Mucosa of stomach (tissue), 1 donor: ENCODE results near the gene TMF1.

Source experiments
- H3K27me3 ChIP-seq: one replicate; pipeline ENCODE4 v1.7.0; 2013; ENCODE audit warnings: mild to moderate bottlenecking, low read length; ENCODE audit not compliant: control insufficient read depth, insufficient read depth
- H3K36me3 ChIP-seq: one replicate; pipeline ENCODE4 v1.7.0; 2013; ENCODE audit warnings: low read length; ENCODE audit not compliant: control insufficient read depth, insufficient read depth
- H3K4me1 ChIP-seq: one replicate; pipeline ENCODE4 v1.7.0; 2013; ENCODE audit warnings: mild to moderate bottlenecking, low read length; ENCODE audit not compliant: control insufficient read depth, insufficient read depth
- H3K4me3 ChIP-seq: one replicate; pipeline ENCODE4 v1.7.0; 2013; ENCODE audit warnings: low read length
- H3K9ac ChIP-seq: one replicate; pipeline ENCODE4 v1.7.0; 2013; ENCODE audit warnings: mild to moderate bottlenecking, low read length, moderate library complexity
- H3K9me3 ChIP-seq: one replicate; pipeline ENCODE4 v1.7.0; 2013; ENCODE audit warnings: mild to moderate bottlenecking, low read length, moderate library complexity; ENCODE audit not compliant: control insufficient read depth
- donor health status: Pancreatic carcinoma.

Gene TMF1

DNA sequence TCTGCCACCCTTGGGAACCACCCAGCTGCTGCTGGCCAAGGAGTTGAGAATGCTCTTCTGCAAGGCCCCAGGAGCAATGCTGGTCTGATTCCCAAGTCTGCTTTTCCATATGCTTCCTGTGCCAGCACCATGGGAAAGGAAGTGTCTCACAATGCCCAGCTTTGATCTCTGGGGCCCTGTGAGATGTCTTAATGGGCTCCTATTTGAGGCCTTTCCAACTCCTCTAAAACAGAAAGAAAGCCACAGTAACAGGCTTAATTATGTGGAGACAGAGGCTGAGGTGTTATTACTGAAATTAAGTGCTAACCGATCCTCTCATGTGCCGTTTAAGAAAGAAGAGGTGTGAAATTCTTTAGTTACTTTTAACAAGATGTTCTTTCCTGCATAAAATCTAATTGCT, 43.2 kb downstream of the TMF1 start:
- no peak overlapping the region for H3K4me3 ChIP-seq
- H3K36me3 ChIP-seq = peaks cover 6% of the 10 kb centered on the region
- no peaks in the 10 kb centered on the region for H3K9me3 ChIP-seq
- no peaks in the 10 kb centered on the region for H3K27me3 ChIP-seq
- peaks cover 2% of the 10 kb centered on the region for H3K4me1 ChIP-seq
- no peak overlapping the region for H3K9ac ChIP-seq

DNA sequence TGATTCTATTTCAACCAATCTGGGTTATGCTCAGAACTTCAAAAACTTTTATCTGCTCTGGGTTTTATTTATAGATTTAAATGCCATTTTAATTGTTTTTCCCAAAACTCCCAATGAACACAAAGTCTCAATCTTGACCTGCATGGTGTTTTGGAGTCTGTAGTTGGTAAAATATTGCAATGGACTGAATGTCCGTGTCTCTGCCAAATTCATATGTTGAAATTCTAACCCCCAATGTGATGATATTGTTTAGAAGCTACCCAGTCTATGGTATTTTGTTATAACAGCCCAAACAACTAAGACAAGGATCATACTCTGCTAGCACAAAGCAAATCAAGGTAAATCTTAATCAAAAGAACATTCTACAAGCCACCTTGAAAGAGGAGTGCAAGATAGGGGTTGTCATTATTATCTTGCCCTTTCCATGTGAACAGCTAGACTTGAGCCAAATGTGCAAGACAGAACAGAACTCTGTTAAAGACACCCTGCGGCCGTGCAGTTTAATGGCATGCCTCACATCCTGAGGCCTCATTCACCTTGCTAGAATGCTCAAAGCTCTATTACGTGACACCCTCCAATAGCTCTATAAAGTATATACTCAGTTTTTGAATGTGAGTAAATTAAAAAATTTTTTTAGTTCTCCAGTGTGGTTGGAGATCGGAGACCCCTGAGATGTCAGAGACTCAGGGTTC, 46.2 kb downstream of the TMF1 start:
- peaks cover 6% of the 10 kb centered on the region for H3K36me3 ChIP-seq
- H3K9ac ChIP-seq = no peak overlapping the region
- H3K27me3 ChIP-seq = no peaks in the 10 kb centered on the region
- no peaks in the 10 kb centered on the region for H3K4me1 ChIP-seq
- no peaks in the 10 kb centered on the region for H3K9me3 ChIP-seq
- H3K4me3 ChIP-seq = no peak overlapping the region

DNA sequence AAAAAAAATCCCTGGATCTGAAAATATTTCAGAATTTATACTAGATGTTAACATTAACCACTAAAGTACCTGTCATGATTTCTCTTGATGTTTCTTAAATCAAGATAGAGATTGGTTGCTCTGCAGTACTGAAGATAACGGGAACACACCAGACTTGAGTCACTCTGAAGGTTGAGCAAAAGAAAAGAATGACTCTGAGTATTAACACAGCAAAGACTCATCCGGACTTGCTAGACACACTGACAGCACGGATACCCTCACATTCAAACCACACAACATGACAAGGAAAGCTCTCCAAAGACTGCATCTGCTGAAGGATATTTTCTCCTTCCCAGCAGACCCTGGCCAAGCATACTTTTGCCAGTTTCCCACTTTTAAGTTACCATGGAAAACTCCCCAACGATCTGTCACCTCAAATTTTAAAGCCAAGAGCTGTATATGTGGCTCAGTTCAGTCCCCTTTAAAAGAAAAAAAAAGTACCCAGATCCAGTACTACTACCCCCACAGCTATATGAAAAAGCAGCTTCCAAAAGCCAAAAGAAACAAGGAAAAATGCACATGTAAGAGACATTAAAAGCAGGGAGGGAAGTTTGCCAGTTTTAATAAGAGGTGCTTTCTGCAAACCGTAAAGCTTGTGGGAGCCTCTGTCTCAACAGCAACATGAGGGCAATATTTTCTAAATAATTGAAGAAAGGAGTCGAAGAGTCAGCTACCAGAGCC, 46.9 kb downstream of the TMF1 start:
- H3K4me3 ChIP-seq = no peak overlapping the region
- H3K9ac ChIP-seq = no peak overlapping the region
- H3K27me3 ChIP-seq = no peaks in the 10 kb centered on the region
- peaks cover 6% of the 10 kb centered on the region for H3K36me3 ChIP-seq
- no peaks in the 10 kb centered on the region for H3K4me1 ChIP-seq
- H3K9me3 ChIP-seq = no peaks in the 10 kb centered on the region

DNA sequence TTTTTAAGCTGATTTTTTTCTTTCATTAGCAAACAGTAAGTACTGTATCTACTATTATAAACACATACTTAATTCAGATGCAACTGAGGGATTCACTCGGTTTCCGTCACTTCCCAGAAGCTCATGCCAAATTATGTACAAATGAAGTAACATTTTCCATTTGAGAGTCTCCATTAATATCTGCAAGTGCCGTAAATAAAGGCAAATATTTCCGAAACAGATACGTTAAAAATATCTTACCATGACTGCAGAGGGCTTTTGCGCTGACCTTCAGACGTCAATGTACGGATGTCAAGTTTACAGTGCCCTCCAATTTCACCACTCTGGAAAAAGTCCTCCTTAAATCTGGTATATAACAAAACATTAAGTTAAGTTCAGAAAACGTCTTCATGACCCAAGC, 48.0 kb downstream of the TMF1 start:
- no peak overlapping the region for H3K9ac ChIP-seq
- peaks cover 5% of the 10 kb centered on the region for H3K36me3 ChIP-seq
- H3K9me3 ChIP-seq = no peaks in the 10 kb centered on the region
- H3K4me1 ChIP-seq = no peaks in the 10 kb centered on the region
- H3K4me3 ChIP-seq = no peak overlapping the region
- no peaks in the 10 kb centered on the region for H3K27me3 ChIP-seq

DNA sequence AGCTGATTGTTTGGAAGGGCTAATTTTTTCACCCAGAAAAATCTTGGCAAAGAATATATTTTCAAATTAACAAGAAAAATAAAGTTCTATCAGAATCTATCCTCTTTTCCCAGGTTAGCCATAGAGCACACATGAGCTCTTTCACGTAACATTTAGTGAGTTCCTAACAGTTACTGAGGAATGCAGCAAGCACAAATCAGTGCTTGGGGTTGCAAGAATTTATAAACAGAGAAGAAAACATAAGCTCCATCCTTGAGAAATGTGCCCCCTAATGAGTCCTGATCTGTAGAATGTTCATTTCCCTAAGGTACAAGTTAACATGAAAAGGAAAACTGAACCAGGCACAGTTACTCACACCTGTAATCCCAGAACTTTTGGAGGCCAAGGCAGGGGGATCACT, 52.5 kb downstream of the TMF1 start:
- Histone ChIP-seq H3K9ac (no peak overlapping the region), H3K36me3 (no peaks in the 10 kb centered on the region), H3K4me1 (no peaks in the 10 kb centered on the region), H3K27me3 (no peaks in the 10 kb centered on the region), H3K4me3 (no peak overlapping the region), H3K9me3 (no peaks in the 10 kb centered on the region)

DNA sequence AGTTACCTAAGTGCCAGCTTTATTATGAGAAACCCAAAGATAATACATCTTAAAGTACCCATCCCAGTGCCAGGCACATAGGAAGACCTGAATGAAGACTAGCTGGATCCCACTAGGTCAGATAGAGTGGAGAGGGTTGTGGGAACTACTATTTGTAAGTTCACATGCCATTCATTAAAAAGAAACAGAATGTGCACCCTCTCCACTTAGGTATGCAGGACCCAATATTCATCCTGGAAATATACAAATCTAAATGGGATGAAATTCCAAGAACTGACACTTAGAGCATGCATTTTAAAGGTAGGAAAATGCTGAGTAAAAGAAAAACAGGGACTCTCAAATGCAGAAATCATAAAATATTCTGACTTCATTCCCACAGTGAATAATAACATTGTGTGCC, 53.0 kb downstream of the TMF1 start:
- no peaks in the 10 kb centered on the region for H3K27me3 ChIP-seq
- no peaks in the 10 kb centered on the region for H3K9me3 ChIP-seq
- no peak overlapping the region for H3K9ac ChIP-seq
- no peaks in the 10 kb centered on the region for H3K36me3 ChIP-seq
- no peaks in the 10 kb centered on the region for H3K4me1 ChIP-seq
- H3K4me3 ChIP-seq = no peak overlapping the region

DNA sequence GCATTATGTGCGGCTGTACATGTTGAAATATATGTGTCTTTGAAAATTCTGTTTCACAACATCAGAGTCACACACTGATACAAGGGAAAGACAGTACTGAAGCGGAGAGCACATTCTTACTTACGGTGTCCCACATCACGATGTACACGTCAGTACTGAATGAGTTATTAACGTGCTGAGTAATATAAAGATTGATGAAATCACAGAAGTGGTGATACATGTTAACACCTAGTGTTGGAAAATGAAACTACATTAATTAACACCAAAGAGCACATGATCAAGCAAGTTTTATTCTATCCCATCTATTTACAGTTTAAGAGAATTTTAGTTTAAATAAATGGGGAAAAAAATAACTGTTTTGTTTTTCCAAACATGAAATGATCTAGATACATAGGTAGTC, 54.2 kb downstream of the TMF1 start:
- no peak overlapping the region for H3K4me3 ChIP-seq
- H3K9me3 ChIP-seq = no peaks in the 10 kb centered on the region
- H3K9ac ChIP-seq = no peak overlapping the region
- no peaks in the 10 kb centered on the region for H3K27me3 ChIP-seq
- H3K36me3 ChIP-seq = no peaks in the 10 kb centered on the region
- H3K4me1 ChIP-seq = no peaks in the 10 kb centered on the region

DNA sequence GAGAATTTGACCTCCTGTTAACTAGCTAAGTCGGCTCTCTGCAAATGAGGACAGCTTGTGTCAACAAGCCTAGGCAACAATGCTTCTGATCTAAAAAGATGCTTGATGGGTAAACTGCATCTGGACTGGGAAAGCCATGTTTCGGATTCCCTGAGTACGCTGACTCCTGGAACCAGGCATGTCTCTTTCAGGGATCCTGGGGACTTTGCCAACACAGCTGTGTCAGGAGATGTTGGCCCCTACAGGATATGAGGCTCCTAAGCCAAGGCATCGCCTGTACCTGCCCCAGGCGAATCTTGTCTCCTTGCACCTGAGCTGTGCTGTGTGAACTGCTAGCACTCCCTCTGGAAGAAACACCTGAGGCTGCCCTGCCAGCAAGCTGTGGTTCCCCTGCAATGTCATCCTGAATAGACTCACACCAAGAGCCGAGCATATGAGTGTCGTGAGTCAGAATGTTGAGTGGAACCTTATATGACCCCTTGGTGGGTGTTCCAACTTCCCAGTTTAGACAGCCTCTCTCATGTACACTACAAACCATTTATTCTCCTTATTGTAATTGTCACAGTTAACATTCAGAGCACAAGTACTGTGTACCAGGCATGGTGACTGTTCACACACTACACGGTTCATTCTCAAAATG, 55.7 kb downstream of the TMF1 start:
- H3K9me3 ChIP-seq = no peaks in the 10 kb centered on the region
- H3K27me3 ChIP-seq = no peaks in the 10 kb centered on the region
- no peak overlapping the region for H3K9ac ChIP-seq
- no peaks in the 10 kb centered on the region for H3K36me3 ChIP-seq
- H3K4me3 ChIP-seq = no peak overlapping the region
- no peaks in the 10 kb centered on the region for H3K4me1 ChIP-seq

DNA sequence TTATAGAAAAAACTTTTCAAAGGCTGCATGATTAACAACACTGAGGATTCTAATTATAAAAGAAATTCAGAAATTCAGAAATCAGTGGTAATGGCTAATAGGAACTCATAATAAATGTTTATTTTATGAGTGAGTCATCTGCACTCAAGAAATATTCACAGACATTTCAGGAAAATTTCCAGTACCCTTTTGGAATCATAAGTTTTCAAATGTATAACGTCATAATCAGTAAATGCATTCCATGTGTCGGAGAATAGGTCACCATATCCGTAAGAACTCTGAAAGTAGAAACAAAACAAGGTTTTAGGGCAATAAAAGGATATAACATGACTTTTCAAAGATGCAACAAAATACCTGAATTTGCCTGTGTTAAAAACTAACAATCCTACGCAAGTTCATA, 63.4 kb downstream of the TMF1 start:
- Histone ChIP-seq H3K36me3 (no peaks in the 10 kb centered on the region), H3K9ac (no peak overlapping the region), H3K9me3 (no peaks in the 10 kb centered on the region), H3K4me1 (no peaks in the 10 kb centered on the region), H3K27me3 (no peaks in the 10 kb centered on the region), H3K4me3 (no peak overlapping the region)

DNA sequence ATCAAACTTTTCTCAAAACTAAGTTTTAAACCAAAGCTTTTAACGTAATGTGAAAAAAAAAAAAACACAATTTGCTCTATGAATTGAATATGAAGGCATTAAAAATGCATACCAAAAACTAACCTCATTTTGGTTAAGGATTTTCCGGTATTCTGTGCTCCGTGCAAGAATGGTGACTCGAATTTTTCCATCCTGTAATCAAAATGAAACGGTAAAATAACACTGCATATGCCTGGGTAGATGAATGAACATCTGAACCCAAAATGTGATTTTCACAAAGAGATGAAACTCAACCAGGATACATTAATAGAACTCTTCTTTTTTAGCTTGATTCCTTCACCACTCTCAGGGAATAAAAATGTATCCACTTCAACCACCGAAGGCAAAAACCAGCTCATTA, 64.8 kb downstream of the TMF1 start:
- Histone ChIP-seq H3K4me1 (no peaks in the 10 kb centered on the region), H3K4me3 (no peak overlapping the region), H3K36me3 (no peaks in the 10 kb centered on the region), H3K27me3 (no peaks in the 10 kb centered on the region), H3K9me3 (no peaks in the 10 kb centered on the region), H3K9ac (no peak overlapping the region)

DNA sequence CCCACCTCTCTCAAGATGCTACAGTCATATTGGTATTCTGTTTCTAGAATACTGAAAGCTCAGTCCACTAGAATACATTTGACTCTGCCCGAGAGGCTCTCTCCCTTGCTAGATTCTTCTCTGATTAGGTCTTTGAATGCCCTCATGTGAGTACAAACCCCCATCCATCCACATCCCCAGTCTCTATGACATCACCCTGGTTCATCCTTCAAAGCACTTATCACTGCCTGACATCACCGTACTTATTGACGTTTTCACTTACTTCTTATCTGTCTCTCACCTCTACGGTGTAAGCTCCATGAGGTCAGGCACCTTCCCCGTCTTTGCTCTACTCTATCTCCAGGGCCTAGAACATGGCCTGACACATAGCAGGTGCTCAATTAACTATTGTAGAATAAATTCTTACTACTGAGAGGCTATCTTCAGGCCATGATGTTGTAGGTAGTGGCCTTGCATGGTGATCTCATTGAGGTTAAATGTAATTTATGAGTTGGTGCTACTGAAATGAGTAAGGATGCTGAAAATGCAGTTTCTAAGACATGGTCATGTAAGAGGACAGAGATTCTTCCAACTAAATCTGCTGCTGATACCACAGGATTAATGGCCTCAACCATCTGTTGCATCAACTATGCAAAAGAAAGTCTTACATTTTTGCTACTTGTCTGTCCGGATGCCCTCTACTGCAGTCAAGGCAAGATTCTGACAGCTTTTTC, 65.5 kb downstream of the TMF1 start:
- Histone ChIP-seq H3K9me3 (no peaks in the 10 kb centered on the region), H3K4me3 (no peak overlapping the region), H3K9ac (no peak overlapping the region), H3K4me1 (no peaks in the 10 kb centered on the region), H3K36me3 (no peaks in the 10 kb centered on the region), H3K27me3 (no peaks in the 10 kb centered on the region)
